ENCODE measurements around the gene SCN4A. TPM values are rescaled to one million over a fixed set of nuclear protein-coding genes. Genes with fewer than 3 reads are reported as not detected.
"Not testable (repeated sequence)": the region's sequence is repeated elsewhere in the genome, so short reads cannot be mapped to it uniquely, and the experiment has no call there.

The SCN4A gene
- total RNA-seq, 2 donors from 2014 or later: 3.9 to 4.4 TPM

DNA sequence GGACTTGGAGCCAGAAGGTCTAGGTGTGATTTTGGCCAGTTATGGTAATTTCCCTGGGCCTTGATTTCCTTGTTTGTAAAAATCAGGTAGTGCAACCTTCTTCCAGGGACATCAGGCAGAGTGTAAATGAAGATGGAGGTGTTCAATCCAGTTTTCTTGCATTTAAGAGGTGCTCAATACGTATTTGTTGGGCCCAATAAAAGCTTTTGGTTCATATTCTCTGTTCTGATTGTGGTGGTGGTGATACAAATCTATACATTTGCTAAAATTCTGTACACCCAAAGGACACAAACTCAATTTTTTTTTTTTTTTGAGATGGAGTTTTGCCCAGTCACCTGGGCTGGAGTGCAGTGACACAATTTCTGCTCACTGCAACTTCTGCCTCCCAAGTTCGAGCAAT, 46.6 kb downstream of the SCN4A start:
- Mint-ChIP-seq H3K4me3 (no peak overlapping the region), H3K27me3 (ENCODE audit: insufficient read depth) (no peaks in the 10 kb centered on the region), H3K27ac (no peak overlapping the region), H3K4me1 (no peaks in the 10 kb centered on the region), H3K9me3 (no peaks in the 10 kb centered on the region), H3K36me3 (ENCODE audit: low read depth) (no peaks in the 10 kb centered on the region)
- 88 to 90% methylated on average over 1 to 2 of the region's 2 CpGs for WGBS, 2 experiments (ENCODE audit: insufficient coverage in 1 of 2, insufficient read length in 1 of 2)
- no peak overlapping the region for H3K9ac ChIP-seq (ENCODE audit: extremely low read depth, low read length, poor library complexity, severe bottlenecking)
- H3K27ac ChIP-seq (ENCODE audit: low read depth, low read length): no peak overlapping the region
- DNase-seq: no peak
- H3K36me3 ChIP-seq (ENCODE audit: control insufficient read depth, insufficient read depth, low read length): no peaks in the 10 kb centered on the region
- no peak overlapping the region for H3K4me3 ChIP-seq (ENCODE audit: low read length)
- H3K9me3 ChIP-seq (ENCODE audit: control insufficient read depth, low read length): no peaks in the 10 kb centered on the region
- H3K4me1 ChIP-seq (ENCODE audit: control insufficient read depth, insufficient read depth, low read length): no peaks in the 10 kb centered on the region
- TF ChIP-seq, protein P1, sequence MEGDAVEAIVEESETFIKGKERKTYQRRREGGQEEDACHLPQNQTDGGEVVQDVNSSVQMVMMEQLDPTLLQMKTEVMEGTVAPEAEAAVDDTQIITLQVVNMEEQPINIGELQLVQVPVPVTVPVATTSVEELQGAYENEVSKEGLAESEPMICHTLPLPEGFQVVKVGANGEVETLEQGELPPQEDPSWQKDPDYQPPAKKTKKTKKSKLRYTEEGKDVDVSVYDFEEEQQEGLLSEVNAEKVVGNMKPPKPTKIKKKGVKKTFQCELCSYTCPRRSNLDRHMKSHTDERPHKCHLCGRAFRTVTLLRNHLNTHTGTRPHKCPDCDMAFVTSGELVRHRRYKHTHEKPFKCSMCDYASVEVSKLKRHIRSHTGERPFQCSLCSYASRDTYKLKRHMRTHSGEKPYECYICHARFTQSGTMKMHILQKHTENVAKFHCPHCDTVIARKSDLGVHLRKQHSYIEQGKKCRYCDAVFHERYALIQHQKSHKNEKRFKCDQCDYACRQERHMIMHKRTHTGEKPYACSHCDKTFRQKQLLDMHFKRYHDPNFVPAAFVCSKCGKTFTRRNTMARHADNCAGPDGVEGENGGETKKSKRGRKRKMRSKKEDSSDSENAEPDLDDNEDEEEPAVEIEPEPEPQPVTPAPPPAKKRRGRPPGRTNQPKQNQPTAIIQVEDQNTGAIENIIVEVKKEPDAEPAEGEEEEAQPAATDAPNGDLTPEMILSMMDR (conservative IDR thresholded peaks at IDR 0.05): no peak
- no peaks in the 10 kb centered on the region for H3K27me3 ChIP-seq (ENCODE audit: control insufficient read depth, insufficient read depth, low read length, poor library complexity, severe bottlenecking)

DNA sequence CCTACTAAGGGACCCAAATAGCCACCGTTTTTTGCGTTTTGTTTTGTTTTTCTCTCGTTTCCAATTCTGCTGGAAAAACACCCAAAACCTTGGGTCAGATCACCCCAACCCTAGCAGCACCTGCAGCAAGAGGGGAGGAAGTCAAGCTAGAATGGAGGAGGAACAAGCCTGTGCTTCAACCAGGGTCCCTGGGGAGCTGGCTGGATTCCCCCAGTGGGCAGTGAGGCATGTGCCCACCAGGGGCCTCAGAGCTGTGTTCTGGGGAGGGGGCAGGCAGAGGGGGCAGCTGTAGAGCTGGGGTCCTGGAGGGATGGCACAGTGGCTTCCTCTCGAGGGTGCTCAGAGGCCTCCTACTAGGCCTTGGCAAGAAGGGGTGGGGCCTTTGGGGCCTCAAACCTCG, 47.1 kb downstream of the SCN4A start:
- Mint-ChIP-seq H3K27ac (no peak overlapping the region), H3K9me3 (no peaks in the 10 kb centered on the region), H3K36me3 (ENCODE audit: low read depth) (no peaks in the 10 kb centered on the region), H3K4me1 (no peaks in the 10 kb centered on the region), H3K27me3 (ENCODE audit: insufficient read depth) (no peaks in the 10 kb centered on the region), H3K4me3 (no peak overlapping the region)
- Histone ChIP-seq H3K9me3 (ENCODE audit: control insufficient read depth, low read length) (no peaks in the 10 kb centered on the region), H3K4me3 (ENCODE audit: low read length) (no peak overlapping the region), H3K27me3 (ENCODE audit: control insufficient read depth, insufficient read depth, low read length, poor library complexity, severe bottlenecking) (no peaks in the 10 kb centered on the region), H3K36me3 (ENCODE audit: control insufficient read depth, insufficient read depth, low read length) (no peaks in the 10 kb centered on the region), H3K9ac (ENCODE audit: extremely low read depth, low read length, poor library complexity, severe bottlenecking) (no peak overlapping the region), H3K4me1 (ENCODE audit: control insufficient read depth, insufficient read depth, low read length) (no peaks in the 10 kb centered on the region), H3K27ac (ENCODE audit: low read depth, low read length) (no peak overlapping the region)
- DNase-seq: no peak
- 84 to 100% methylated on average over 3 to 5 of the region's 5 CpGs for WGBS, 2 experiments (ENCODE audit: insufficient coverage in 1 of 2, insufficient read length in 1 of 2)
- TF ChIP-seq, protein P1 (conservative IDR thresholded peaks at IDR 0.05): no peak

DNA sequence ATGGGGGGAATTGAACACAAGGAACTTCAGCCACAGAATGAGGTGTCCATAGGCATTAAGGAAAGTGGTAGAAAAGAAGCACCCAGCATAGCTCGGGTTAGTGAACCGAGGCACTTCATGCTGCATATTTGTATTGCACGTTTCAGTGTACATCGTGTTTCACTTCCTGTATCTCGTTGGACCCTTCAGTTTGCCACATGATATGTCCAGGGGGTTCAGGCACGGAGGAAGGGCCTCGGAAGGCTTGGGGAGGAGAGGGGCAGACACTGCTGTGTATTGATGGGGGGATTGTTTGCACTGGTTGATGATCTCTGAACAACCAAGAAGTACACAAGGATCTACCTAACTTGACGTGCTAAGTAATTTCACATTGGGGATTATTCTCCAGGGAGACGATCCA, 50.3 kb downstream of the SCN4A start:
- H3K27me3 Mint-ChIP-seq (ENCODE audit: insufficient read depth); H3K27ac ChIP-seq (ENCODE audit: low read depth, low read length); H3K9ac ChIP-seq (ENCODE audit: extremely low read depth, low read length, poor library complexity, severe bottlenecking); H3K9me3 ChIP-seq (ENCODE audit: control insufficient read depth, low read length); H3K27me3 ChIP-seq (ENCODE audit: control insufficient read depth, insufficient read depth, low read length, poor library complexity, severe bottlenecking); H3K4me3 Mint-ChIP-seq; DNase-seq; H3K36me3 ChIP-seq (ENCODE audit: control insufficient read depth, insufficient read depth, low read length); H3K4me3 ChIP-seq (ENCODE audit: low read length); H3K36me3 Mint-ChIP-seq (ENCODE audit: low read depth); H3K9me3 Mint-ChIP-seq; H3K4me1 Mint-ChIP-seq; H3K27ac Mint-ChIP-seq; H3K4me1 ChIP-seq (ENCODE audit: control insufficient read depth, insufficient read depth, low read length): not testable (repeated sequence)
- 91 to 93% methylated on average over 5 to 8 of the region's 9 CpGs for WGBS, 2 experiments (ENCODE audit: insufficient coverage in 1 of 2, insufficient read length in 1 of 2)

DNA sequence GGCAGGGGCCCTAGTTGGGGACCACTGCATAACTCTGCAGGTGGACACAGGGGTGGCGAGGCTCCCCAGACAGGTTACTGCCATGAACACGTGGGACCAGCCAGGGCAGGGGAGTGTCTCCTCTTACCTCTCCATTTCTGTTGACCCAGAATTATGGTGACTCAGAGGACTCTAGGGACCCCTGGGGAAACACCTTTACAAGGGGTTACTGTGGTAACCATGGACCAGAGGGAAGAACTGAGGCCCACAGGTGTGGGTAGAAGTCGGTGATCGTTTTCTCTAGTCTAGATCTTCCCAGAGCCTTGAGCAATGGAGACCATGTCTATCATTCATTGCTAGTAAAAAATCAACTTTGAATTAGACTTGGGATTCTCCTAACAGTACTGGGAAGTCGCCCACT, 51.9 kb downstream of the SCN4A start:
- DNase-seq; H3K9ac ChIP-seq (ENCODE audit: extremely low read depth, low read length, poor library complexity, severe bottlenecking); H3K9me3 ChIP-seq (ENCODE audit: control insufficient read depth, low read length); H3K27me3 Mint-ChIP-seq (ENCODE audit: insufficient read depth); H3K4me3 ChIP-seq (ENCODE audit: low read length); H3K36me3 Mint-ChIP-seq (ENCODE audit: low read depth); H3K9me3 Mint-ChIP-seq; H3K27ac ChIP-seq (ENCODE audit: low read depth, low read length); H3K4me1 Mint-ChIP-seq; H3K36me3 ChIP-seq (ENCODE audit: control insufficient read depth, insufficient read depth, low read length); H3K27me3 ChIP-seq (ENCODE audit: control insufficient read depth, insufficient read depth, low read length, poor library complexity, severe bottlenecking); H3K27ac Mint-ChIP-seq; H3K4me3 Mint-ChIP-seq; H3K4me1 ChIP-seq (ENCODE audit: control insufficient read depth, insufficient read depth, low read length): not testable (repeated sequence)
- WGBS, 2 experiments (ENCODE audit: insufficient coverage in 1 of 2, insufficient read length in 1 of 2): 85% methylated on average over 3 to 5 of the region's 5 CpGs

DNA sequence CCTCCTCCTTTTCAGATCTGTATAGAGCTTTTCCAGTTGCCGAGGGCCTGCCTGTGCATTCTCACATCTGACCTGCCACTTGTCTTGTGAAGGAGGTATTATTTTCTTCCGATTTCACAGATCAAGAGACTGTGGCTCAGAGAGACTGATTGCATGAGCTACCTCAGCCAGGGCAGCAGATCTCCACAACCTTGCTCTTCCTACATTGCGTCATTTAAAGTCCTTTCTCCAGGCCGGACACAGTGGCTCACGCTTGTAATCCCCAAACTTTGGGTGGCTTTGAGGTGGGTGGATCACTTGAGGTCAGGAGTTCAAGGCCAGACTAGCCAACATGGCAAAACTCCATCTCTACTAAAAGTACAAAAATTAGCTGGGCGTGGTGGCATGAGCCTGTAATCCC, 52.7 kb downstream of the SCN4A start:
- H3K4me3 ChIP-seq (ENCODE audit: low read length); H3K36me3 Mint-ChIP-seq (ENCODE audit: low read depth); H3K4me1 ChIP-seq (ENCODE audit: control insufficient read depth, insufficient read depth, low read length); H3K9me3 ChIP-seq (ENCODE audit: control insufficient read depth, low read length); H3K4me1 Mint-ChIP-seq; H3K36me3 ChIP-seq (ENCODE audit: control insufficient read depth, insufficient read depth, low read length); H3K9me3 Mint-ChIP-seq; DNase-seq; H3K27ac ChIP-seq (ENCODE audit: low read depth, low read length); H3K27ac Mint-ChIP-seq; H3K27me3 ChIP-seq (ENCODE audit: control insufficient read depth, insufficient read depth, low read length, poor library complexity, severe bottlenecking); H3K4me3 Mint-ChIP-seq; H3K9ac ChIP-seq (ENCODE audit: extremely low read depth, low read length, poor library complexity, severe bottlenecking): not testable (repeated sequence)
- H3K27me3 Mint-ChIP-seq (ENCODE audit: insufficient read depth): peaks cover 13% of the 10 kb centered on the region
- 83 to 90% methylated on average over 1 to 6 of the region's 6 CpGs for WGBS, 2 experiments (ENCODE audit: insufficient coverage in 1 of 2, insufficient read length in 1 of 2)

Data from endodermal cell (in vitro differentiated cells).